HG03175 (cell line): ENCODE measurements around the gene PHF19.
A peak's percentile ranks its signal among the peaks of the same experiment; 100 is the strongest.

ENCODE experiments used
- ATAC-seq: cut with Tn5 transposase; IDR thresholded peaks from one replicate; pipeline ENCODE4 v1.9.1; 2021; ENCODE audit warnings: mild to moderate bottlenecking, moderate library complexity; ENCODE audit not compliant: unreplicated experiment

The PHF19 gene

DNA sequence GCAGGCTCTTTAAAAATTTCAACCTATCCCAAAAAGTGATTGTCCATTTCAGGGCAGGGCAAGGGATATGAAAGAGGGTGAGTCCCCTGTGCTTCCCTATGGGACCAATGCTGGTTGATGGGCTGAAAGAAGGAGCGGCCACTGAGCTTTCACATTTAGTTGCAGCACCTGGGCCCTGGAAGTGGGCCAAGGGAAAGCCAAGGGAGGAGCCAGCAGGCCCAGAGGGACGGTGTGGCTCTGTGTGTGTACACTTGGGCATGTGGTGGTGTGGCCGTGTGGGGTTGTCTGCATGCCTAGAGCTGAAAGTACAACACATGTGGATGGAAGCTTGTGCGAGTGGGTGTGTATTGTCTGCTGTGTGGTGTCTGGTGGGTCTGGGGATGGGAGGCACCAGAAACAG is 20.3 kb downstream of the PHF19 start:
- ATAC-seq = no peak

DNA sequence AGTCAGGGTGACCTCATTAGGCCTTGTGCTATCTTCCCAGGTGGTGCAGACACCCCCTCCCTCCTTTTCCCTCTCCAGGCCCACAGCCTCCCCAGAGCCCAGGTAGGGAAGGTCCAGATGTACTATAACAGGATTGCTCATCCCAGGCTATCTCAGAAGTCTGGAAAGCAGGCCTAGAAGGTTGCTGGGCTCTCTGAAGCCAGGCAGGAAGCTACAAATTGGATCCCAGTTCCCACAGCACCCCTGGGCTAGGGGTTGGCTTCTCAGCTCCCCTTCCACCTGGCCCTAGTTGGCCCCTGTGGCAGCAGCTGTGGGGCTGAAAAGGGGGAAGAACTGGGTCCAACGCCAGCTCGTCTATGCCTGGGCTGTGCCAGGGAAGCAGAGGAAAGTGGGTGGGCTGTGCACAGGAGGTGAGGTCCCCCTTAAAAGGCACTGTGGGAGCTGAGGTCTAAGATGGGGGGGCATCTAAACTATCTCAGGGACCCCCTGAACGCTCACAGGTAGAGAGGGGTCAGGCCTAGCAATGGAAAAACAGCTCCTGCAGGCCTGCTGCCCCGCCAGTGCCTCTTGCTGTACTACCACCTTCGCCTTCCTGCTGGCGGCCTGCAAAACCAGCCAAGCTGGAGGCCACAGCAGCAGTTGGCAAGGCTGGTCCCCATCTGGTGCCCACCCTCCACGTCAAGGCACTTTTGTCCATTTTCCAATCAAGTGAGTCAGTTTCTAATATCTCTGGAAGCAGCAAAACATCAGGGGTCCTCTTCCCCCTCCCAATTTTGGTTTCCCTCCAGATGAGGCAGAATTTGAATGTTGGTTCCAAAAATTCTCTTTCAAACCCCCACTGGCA is 20.9 kb downstream of the PHF19 start:
- no peak for ATAC-seq

DNA sequence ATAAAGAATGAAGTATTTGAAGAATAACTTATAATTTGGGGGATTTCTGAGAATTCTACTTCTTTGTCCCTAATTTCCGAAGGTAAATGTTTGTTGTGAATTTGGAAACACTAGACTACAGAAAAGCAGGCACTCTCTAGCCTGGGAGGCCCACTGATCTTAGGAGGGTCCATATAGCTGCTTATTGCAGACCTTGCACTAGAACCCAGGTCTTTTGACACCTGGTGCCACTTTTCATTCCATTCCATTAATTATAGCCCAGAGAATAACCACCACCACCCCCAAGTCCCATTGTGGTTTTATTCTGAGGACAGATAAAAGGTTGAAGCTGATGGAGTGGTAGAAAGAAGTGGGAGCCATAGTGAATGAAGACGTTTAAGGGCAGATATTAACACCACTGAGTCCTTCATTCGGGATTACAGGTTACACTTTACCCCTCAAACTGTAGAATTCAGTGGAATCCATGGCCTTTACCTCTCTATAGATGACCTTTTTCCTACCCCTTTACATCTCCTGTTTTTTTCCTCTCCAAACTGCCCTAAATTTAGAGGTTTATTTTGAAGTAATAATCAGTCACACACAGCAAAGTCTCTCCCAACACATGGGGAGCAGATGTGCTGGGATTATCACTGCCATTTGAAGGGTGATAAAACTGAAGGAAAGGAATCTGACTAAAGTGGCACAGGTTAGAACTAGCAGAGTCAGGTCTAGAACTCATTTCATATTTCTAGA is 22.2 kb downstream of the PHF19 start:
- no peak for ATAC-seq

DNA sequence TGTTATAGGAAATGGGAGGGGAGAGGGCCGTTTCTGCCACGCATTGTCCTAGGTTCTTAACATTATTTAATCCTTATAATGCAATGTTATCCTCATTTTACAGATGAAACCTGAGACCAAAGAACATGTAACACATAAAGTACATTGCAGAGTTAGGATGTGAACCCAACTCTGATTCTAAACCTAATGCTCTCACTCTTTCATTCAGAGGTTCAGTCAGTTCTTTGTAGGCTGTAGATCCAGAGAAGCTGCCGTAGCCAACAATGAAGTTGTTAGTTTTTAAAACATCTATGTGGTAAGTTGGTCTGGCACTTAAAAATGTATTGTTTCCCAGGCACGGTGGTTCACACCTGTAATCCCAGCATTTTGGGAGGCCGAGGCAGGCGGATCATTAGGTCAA is 23.8 kb downstream of the PHF19 start:
- no peak for ATAC-seq

DNA sequence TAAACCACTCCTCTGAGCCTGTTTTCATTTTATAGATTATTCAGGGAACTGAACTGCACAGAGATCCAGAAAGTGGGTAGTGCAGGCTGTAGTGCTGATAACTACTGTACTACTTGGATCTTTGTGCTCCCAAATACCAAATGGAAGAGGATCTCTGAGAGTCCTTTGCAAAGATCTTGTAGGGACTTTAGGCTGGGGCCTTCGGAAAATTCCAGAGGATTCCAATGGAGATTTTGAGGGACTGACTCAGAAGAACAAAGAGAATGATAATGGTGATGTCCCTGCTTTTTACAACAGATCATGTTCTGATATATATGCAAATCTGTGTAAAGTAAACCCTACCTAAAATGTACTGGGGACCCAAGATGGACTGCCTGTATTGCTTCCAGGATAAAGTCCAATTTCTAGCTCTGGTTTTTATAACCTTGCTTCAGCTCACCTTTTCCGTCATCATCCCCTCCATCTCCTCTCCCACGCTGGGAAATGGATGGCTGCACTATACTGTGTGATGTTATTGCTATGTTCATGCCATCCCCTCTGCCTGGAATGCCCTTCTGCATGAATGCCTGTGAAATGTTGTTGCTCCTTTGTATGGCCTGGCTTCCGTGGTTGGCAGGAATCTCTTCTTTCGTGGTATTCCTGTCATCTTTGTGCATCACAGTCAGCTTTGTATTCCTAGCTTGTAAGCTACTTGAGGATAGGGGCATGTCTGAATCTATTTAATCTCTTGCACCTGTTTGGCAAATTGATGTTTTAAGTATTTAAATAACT is 24.6 kb downstream of the PHF19 start:
- no peak for ATAC-seq

DNA sequence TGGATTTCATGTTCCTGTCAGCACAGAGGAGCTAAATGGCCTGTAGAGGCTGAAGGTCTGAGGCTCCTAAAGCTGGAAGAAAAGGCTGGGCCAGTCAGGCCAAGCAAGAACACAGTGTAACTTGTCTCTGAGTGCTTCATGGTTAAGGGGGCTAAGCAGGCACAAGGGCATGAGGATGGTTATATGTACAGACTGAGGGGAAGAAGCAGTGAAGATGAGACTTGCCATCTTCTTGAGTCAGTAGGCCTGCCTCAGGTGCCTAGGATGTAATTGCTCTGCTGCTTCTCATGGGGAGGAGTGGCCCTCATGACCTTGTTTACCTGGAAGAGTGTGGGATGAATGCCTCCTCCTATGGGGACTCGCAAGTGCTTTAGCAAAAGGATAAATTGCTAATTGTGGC is 25.5 kb downstream of the PHF19 start:
- ATAC-seq = no peak

DNA sequence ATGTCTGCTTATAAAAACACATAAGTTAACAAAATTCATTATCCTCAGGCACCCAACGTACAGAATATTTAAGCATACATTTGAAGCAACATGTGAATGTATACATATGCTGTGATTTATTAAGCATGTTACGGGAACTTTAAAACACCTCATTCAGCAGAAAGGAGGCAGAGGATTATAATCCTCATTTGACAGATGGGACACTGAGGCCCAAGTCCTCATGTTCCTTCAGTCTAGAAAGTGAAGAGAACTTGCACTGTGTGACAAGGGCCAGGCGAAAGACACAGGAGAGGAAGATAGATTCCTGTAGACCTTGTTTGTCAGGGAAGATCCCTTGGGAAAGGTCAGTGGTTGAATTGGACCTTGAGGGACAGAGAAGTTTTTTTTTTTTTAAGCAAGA is 26.7 kb downstream of the PHF19 start:
- ATAC-seq = no peak

DNA sequence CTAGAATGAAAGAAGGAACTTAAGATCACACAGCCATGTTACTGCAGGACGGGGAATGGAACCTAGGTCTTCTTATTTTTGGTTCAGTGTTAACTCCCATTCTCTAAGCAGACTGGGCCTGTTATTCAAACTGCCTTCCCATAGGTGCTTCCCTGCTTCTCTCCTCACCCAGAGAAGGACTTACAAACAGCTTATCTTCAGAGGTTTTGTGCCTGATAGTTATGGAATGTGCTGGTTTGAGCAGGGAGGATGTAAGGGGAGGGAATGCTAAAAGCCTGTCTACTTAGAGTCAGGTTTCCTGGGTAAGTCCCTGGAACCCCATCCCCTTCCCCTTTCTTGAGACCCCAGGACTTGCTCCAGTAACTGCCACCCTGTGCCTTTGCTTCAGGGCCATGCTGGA is 30.1 kb downstream of the PHF19 start:
- no peak for ATAC-seq

DNA sequence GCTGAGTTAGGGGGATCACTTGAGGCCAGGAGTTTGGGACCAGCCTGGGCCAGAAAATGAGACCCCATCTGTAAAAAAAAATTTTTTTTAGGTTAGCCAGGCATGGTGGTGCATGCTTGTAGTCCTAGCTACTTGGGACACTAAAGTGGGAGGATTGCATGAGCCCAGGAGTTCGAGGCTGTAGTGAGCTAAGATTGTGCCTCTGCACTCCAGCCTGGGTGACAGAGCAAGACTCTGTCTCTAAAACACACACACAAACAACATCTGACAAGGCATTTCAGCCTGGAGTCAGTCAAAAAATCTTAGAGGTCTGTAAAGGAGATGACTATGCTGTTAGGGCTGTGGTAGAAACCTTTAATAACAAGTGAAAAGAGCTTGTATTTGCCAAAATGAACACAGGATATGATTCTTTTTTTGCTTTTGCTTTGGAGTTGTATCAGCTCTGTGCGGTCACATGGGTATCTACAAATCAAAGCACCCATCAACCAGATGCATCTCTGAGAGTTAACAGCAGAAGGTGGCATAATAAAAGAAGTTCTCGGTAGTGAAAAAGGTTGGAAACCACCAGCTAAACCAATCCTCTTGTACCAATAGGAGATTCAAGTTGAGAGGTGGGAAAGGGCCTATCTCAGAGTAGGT is 30.6 kb downstream of the PHF19 start:
- no peak for ATAC-seq

DNA sequence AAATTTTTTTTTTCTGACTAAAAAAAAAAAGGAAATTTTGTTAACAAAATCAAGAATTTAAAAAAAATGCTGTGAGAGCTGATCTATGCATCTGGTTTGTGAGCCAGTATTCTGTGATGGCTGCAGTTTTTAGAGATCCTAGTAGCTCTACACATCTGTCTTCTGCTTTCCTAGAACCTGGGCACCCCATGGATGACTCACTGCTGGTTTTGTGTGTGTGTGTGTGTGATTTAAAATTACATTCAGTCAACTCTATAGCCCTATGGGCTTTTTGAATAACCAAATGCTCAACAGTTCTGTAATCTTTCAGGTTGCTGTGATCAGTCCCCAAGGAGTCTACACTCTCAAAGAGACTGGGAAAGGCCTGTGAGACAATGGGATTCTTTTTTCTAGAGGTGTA is 31.7 kb downstream of the PHF19 start:
- ATAC-seq = no peak

DNA sequence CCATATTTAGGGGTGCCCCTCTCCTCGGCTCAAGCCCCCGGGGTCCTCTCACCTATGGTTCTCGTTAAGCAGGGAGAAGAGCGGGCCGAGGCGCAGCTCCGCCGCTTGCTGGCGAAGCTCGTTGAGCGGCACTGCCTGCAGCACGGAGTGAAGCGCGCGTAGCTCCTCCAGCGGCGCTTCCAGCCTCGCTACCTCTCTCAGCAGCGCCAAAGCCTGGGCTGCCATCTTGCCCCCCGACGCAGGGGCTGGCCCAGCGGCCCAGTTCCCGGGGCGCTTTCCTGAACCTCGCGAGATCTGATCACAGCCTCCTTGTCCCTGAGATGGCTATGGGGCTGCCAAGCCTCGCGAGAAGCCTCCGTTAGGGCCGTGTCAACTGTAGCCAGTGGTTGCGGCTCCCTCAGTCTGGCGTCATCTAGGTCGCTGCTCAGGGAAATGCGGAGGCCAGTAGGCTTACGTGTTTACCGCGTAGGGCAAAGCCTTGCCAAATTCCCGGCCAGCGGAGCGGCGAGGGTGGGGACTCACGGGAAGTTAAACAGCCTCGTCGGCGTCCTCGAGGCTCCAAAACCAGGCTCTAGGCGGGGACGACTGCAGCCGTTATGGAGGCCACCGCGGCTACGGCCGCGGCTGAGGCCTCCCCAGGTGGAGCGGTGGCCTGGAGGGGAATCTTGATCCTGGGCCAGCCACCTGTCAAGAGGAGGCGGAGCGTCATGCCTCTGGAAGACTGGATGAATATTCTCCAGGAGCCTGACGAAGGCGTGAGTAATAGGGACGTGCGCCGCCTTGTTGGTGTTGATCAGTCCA is 34.1 kb downstream of the PHF19 start, which contains the start of gene PSMD5:
Gene PSMD5 (minus strand): TSS at position 238 of the 801 bp plus-strand sequence. CDS start 13 bp downstream, at position 225.
- ATAC-seq = peak; percentile 99

DNA sequence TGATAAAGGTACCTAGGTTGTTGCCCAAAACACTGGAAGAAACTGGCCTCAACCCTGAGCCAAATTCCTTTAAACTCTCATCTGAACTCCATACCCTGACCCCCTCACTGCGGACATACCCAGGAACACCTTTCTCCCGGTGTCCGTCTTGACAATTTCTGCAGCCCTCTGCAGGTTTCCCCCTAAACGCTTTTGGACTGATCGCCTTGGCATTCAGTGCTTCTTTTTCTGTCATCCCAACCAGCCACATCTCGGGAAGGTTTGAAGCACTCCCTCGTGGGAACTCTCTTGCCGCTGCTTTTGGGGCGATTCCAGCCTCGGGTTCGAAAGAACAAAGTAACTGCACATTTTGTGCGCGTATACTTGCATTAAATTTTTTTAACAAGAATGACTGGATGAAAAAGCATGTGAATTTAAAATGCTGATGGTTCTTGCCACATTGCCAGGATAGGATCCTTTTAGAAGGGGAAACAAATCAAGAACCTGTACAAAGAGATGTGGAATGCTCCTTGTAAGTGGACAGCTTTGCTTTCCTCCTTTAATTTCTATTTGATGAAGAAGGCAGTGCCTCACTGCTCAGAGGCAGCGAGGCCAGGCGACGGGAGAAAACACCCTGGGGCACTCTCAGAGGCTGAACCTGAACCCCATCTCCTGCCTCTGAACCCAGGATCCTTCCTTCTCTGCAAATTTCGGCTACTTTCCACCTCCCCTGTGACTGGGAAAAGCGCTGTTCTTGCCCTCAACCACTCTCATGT is 34.9 kb downstream of the PHF19 start:
- peak; percentile 1 for ATAC-seq

DNA sequence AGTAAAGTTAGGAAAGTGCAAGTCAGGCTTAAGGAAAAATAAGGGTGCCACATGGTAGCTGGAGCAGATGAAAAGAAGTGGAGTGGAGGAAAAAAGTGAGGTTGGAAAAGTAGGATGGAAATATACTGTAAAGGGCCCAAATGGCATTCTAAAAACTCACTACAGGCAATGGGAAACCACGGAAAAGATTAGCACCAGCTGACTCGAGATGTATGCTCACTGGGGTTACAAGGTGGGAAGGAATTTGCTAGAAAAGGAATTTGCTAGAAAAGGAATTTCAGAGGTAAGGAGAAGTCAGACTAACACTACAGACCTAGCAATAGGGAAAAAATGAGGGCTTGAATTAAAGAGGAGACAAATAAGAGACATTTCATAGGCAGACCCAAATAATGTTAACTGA is 37.8 kb downstream of the PHF19 start:
- no peak for ATAC-seq

DNA sequence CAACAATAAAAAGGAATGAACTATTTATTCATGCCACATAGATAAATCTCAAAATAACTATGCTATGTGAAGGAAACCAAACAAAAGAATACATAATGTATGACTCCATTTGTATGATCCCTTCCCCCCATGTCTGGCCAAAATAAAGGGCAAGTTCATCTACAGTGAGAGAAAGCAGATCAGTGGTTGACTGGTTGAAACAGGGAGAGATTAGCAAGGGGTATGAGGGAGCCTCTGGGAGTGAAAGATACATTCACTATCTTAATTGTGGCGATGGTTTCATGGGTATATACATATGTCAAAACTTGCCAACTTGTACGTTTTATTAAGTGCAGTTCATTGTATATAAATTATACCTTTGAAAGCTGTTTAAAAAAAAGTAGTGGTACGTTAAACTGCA is 39.1 kb downstream of the PHF19 start:
- ATAC-seq = no peak

DNA sequence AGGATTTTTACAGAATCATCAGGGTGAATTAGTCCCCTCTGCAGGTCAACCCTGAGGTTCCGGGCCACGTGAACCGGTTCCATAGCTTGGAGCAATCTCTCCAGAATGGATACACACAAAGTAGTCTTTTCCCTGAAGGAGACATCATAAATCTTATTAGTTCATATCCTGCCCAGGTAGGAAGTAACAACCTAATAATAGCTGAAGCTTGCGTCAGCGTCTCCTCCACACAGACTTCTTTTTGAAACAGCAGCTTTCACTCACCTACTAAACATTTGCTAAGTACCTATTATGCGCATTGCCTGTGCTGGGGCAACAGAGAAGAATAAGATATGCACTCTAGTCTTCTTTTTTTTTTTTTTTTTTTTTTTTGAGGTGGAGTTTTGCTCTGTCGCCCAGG is 43.7 kb downstream of the PHF19 start:
- ATAC-seq = no peak

DNA sequence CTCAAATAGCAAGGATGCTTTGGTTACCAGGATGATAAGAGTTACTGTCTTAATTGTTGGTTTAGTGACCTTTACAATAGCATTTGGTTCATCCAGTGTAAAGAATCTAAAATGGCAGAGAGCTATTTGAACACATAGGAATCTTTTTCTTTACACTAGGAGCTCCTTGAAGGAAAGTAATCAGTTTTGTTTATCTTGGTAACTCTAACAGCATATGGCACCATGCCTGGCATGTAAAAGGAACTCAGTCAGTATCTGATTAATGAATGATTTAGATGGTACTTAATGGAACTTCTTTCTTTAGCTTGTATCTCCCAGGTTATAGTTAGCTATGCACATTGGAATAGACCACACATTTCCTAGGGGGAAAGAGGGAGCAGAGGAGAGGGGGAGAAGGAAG is 44.2 kb downstream of the PHF19 start:
- ATAC-seq = no peak

DNA sequence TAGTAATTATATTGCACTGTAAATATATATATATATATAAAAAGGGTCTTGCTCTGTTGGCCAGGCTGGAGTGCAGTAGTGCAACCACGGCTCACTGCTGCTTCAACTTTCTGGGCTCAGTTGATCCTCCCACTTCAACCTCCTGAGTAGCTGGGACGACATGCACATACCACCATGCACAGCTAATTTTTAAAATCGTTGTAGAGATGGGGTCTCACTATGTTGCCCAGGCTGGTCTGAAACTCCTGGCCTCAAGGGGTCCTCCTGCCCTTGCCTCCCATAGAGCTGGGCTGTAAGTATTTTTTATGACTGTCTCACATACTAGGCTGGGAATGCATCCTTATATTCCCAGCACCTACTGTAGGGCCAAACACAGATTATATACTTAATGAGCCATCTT is 46.1 kb downstream of the PHF19 start:
- ATAC-seq = no peak

DNA sequence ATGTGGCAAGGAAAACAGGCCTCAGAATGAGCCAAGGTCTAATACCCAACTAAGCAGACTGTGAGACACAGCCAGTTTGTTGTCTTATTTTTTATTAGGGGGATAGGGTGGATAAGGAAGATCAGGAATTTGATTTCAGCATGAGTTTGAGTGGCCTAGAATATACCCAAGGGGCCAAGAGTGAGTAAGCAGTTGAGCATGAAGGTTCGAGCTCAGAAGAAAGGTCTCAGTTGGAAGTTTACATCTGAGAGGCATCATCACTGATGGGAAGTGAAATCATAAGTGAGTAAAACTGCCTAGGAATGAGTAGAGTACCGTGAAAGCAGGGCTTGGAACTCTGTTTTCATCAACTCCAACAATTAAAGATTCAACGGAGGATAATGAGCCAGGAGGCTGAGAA is 46.8 kb downstream of the PHF19 start:
- no peak for ATAC-seq

DNA sequence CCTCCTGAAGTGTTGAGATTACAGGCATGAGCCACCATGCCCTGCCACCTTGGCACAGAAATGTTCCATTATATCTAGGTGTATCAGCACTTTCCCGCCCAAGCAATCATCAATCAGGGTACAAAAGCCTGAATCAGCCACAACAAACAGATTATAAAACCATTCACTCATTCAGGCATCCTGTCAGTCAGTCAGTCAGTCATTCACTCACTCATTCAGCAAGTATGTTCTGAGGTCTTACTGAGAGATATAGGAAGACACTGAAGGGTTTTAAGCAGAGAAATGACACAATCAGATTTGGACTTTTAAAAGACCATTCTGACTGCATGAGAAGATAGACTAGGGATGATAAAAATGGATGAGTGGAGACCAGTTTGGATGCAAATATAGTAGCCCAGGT is 47.3 kb downstream of the PHF19 start:
- ATAC-seq = no peak

DNA sequence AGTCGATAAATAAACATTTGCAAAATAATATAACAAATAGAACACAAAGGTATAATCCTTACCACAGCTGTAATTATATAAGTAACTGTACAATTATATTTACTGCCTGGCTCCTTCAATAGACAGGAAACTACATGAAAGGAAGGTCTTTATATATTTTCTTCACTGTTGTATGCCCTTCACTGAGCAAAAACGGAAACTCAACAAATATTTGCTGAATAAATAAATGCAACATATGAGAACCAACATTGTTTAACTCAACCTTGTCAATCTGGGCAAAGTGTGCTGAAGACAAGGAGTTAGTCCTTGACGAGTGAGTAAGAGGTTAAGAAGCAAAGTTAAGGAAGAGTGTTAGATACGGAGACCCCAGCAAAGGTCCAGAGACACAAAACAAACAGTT is 56.9 kb downstream of the PHF19 start:
- ATAC-seq = no peak
